ENCODE results near the gene OSBP.
A peak's percentile ranks its signal among the peaks of the same experiment; 100 is the strongest.

The OSBP gene

DNA sequence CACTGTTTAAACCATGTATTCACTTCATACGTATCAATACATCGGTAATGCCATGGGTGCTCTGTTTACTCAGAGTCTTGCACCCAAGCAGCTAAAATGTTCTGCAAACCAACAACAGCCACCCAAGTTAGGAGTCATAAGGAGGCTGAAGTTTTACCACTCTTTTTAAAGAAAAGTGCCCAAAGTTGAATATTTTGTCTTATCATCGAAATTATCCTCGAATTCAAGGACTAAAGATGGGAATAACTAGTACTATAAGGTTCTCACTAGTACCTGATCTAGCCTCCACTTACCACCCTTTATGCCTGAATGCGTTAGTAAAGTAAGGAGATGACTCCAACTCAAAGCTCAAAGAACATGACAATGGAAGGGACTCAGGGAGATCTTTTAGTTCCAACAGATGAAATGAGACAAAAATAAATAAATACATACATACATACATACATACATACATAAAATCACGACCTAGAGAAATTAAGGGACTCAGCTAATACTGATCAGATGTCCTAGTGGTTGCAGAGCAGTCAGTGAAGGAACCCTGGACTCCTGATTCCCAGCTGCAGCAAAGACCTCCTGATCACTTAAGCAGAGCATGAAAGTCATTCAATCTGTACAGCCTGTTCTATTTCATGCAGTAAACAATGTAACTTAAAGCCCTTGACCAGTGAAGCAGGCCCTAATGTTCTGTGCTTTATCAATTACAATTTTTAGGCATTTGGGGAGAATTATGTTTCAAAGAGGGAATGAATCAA lies 7.7 kb downstream of the OSBP start:
- no peak for DNase-seq (ENCODE audit: low spot score)

- no peak for DNase-seq (ENCODE audit: low spot score)
Observed at GRCh38 chr11:59602432-59602831, 13.1 kb downstream of the OSBP start.

GRCh38 chr11:59601788-59602187 lies 13.8 kb downstream of the OSBP start:
- DNase-seq (ENCODE audit: low spot score) = no peak

DNA sequence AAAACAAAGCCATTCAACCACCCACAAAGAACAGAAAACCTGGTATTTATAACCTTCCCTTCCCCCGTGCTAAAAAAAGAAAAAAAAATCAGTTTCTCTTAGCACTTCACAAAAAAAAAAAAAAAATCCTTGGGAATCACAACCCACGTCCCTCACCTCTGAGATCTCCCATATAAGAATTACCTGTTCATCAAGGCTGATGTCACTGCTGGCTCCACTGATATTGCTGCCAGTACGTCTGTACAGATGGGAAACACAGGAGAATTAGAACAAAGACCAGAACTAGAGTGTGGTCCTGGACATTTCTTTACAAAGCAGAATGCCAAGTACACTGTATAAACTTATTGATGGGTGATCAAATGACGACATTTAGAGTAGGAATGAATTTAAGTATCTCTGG lies 14.9 kb downstream of the OSBP start:
- DNase-seq (ENCODE audit: low spot score) = no peak

DNA sequence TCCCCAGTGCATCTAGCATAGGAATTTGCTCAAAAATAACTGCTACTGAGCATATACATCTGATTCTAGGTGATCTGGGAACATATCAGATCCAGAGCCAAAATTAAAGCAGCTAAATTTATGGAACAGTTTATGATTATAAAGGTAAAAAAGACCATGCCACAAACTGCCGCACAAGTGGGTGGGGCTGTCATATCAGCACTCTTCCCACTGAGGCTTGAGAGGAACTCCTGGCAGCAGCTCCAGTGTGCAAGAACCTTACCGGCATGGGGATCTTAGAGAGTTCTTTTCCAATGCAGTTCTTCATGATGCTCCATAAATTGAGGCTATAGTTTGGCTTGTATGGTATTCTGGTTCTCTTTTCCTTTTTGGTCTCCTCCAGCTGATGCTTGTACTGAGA lies 15.3 kb downstream of the OSBP start:
- no peak for DNase-seq (ENCODE audit: low spot score)

DNA sequence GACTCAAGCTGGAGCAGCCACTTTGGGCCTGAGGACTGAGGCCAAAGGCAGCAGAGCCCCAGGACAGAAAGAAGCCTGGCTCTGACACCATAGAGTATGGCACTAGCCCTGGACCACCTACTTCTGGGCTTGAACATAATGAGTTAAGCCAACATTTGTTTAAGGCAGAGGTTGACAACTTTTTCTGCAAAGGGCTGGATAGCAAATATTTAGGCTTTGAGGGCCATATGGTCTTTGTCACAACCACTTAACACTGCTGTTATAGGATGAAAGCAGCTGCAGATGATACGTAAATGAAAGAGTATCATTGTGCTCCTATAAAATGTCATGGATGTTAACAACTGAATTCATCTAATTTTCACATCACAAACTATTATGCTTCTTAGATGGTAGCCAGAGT lies 16.6 kb downstream of the OSBP start:
- DNase-seq (ENCODE audit: low spot score) = no peak

- DNase-seq (ENCODE audit: low spot score) = no peak
Observed at GRCh38 chr11:59584294-59584693, 31.3 kb downstream of the OSBP start.

- DNase-seq (ENCODE audit: low spot score) = no peak
Observed at GRCh38 chr11:59582006-59582405, 33.6 kb downstream of the OSBP start.

- DNase-seq (ENCODE audit: low spot score) = no peak
Observed at GRCh38 chr11:59578369-59578768, 37.2 kb downstream of the OSBP start.

GRCh38 chr11:59575505-59575904 lies 40.1 kb downstream of the OSBP start:
- DNase-seq (ENCODE audit: low spot score) = no peak

- DNase-seq (ENCODE audit: low spot score) = no peak
Observed at GRCh38 chr11:59574932-59575502, 40.6 kb downstream of the OSBP start.

GRCh38 chr11:59574467-59574866 lies 41.1 kb downstream of the OSBP start:
- DNase-seq (ENCODE audit: low spot score) = no peak

DNA sequence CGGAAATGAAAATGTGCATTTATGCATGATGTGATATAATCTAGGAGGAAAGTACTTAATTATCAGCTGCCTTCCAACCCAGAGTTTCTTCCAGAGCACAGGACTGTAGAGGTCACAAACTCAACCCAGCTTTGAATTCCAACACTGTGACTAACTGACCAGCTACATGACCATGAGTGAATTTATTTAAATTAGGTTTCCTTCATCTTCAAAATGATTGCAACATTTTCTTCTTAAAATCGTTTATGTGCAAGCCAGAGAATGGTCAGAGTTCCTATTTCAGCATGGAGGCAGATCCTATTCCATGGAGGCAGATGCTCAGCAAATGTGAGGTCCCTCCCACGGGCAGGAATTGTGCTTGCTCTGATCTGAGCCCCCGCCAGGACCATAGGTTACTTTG lies 42.4 kb downstream of the OSBP start:
- DNase-seq (ENCODE audit: low spot score) = no peak

- no peak for DNase-seq (ENCODE audit: low spot score)
Observed at GRCh38 chr11:59572091-59572490, 43.5 kb downstream of the OSBP start.

- no peak for DNase-seq (ENCODE audit: low spot score)
Observed at GRCh38 chr11:59562292-59562691, 53.3 kb downstream of the OSBP start.

DNA sequence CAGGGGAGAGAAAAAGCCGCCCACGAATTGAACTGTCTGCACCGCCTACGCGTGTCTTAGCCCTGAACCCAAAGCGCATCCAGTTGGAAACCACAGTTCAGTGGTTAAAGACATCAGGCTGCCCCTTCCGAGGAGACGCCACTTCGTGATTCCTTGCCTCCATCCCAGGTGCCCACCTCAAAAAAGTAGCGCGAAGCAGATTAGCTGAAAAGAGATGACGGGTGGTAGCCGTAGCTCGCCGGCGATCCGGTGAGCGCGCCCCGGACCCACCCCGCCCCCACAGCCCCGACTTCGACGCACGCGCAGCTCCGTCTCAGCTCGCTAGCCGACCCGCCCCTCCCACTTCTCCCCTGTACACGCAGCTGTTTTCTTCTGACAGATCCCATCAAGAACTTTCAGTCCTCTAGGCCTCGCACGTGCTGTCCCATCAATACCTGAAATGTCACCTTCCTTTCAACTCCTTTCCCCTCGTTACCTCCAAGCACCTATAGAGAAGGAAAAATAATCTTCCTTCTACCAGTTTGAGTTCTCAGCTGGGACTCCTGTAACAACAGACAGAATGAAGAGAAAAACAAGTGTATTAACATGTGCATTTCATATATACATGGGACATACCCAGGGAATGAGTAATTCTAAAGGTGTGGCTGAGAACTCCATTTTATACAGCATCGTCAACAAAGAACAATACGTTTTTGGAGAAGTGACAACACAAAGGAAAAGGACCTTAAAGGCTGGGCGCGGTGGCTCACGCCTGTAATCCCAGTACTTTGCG lies 54.7 kb downstream of the OSBP start:
- peak; percentile 76 for DNase-seq (ENCODE audit: low spot score)

DNA sequence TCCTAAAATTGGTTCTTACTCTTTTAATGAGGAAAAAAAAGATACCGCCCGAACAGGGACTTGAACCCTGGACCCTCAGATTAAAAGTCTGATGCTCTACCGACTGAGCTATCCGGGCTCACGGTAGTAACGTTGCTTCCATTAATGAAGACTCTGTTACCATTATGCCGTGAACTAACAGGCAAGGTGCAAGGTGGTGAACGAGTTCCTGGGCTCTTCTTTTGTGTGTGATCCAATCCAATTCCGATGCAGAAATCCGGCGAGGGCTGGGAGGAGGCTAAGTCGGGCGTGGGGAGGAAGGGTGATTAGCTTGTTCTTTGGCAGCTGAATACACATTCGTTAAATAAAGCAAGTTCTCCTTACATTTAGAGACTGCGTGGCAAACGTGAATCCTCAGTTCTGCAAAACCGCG lies 55.3 kb downstream of the OSBP start:
- DNase-seq (ENCODE audit: low spot score) = peak; percentile 55

GRCh38 chr11:59559886-59560285 lies 55.7 kb downstream of the OSBP start:
- DNase-seq (ENCODE audit: low spot score) = no peak

- DNase-seq (ENCODE audit: low spot score) = no peak
Observed at GRCh38 chr11:59558270-59558643, 57.3 kb downstream of the OSBP start.

DNA sequence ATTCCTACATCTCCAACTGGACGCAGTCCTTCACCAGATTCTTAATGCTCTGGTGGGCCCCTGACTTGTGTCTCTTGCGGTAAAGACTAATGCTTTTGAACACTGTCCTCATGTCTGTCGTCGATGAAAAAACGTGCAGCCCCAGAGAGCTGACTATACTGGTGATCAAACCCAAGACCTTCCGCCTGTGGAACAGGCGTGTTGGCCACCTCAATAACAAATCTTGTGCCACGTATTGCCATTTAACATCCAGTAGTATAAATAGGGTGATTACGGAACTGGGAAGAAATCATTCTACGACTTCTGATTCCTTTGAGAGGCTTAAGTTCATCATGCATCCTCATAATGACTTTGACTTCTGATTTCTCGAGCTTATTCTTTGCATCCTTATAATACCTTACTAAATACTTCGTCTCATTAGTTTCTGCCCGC lies 58.6 kb downstream of the OSBP start:
- DNase-seq (ENCODE audit: low spot score) = no peak

DNA sequence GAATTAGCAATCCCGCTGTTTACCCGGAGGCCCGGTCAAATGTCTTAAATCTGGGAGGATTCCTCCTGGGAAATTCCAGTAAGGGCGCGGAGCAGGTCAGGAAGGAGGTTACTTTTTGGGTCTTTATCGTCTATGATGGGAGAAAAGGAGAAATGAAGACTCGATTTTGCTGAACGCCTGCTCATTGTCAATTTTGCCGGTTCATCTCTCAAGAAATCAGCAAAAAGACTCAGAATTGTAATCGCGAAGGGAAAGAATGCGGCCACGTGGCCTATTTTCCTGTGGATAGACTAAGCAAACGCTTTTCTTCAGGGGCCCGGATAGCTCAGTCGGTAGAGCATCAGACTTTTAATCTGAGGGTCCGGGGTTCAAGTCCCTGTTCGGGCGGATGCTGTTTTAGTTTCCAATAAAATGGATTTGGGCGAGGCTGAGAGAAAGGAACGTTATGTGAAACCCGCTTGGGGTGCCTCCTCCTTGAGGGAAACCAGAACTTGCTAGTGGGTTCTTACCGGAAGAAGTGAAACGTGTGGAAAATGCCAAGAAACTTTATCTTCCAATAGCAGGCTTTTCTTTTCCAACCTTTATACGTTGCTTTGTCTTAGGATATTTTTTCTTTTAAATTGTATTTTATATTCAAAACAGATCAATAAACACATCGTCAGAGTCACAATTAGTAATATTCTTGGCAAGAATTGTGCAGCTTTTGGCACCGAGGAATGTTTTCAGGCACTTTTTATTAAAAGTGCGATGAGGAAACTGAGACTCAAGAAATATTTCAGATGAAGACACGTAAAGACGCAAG lies 59.3 kb downstream of the OSBP start:
- peak; percentile 23 for DNase-seq (ENCODE audit: low spot score)

DNA sequence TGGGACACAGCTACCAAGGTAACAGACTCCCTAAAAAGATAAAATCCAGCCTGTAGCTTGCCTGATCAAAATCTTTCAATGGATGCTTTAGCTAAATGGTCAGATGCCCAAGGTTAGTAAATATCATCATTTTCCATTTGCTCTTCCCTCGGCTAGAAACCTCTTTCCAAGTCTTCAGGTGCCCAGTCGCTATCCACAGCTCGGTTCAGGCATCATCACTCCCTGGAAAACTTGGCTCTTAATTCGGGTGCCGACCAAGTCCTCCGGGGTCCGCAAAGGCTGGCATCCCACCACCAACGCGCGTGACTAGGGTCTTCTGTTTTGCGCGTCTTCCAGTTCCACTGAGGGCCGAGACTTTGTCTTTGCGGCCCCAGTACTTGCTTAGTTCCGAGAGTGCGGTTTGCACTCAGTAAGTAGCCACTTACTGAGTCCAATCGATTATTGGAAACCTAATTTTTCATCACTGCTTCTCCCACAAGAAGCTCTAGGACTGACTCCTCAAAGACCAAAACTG lies 59.9 kb downstream of the OSBP start:
- no peak for DNase-seq (ENCODE audit: low spot score)

All from iPS-NIHi11 (cell line).